PFSK-1 (cell line): ENCODE measurements around the gene HSD3B1. TPM values are rescaled to one million over a fixed set of nuclear protein-coding genes. Genes with fewer than 3 reads are reported as not detected.

Experiments used
- FOXP2 ChIP-seq: optimal IDR thresholded peaks from 2 replicates; pipeline ENCODE3; 2011; ENCODE audit warnings: borderline replicate concordance, control low read depth, inconsistent platforms; ENCODE audit not compliant: insufficient read depth; ENCODE audit errors: extremely low read length, extremely low read depth
- POLR2AphosphoS5 ChIP-seq: IDR thresholded peaks from 2 replicates; pipeline ENCODE4 v1.6.1; 2012; ENCODE audit warnings: low read depth, mild to moderate bottlenecking, control low read depth, low read length, moderate library complexity
- REST ChIP-seq, 2 experiments: IDR thresholded peaks; 2 replicates each; pipeline versions ENCODE4 v1.6.1 to v1.8.0; 2011 to 2012; ENCODE audit warnings: low read depth in 2 of 2, low read length in 2 of 2, control low read depth in 1 of 2, inconsistent platforms in 1 of 2, mild to moderate bottlenecking in 1 of 2, moderate library complexity in 1 of 2; ENCODE audit not compliant: insufficient read depth in 1 of 2
- SIN3A ChIP-seq: IDR thresholded peaks from 2 replicates; pipeline ENCODE4 v1.6.1; 2012; ENCODE audit warnings: mild to moderate bottlenecking, low read length, moderate library complexity, borderline replicate concordance; ENCODE audit not compliant: insufficient read depth
- TAF1 ChIP-seq: IDR thresholded peaks from 2 replicates; pipeline ENCODE4 v1.6.1; 2012; ENCODE audit warnings: low read length, control low read depth, borderline replicate concordance; ENCODE audit not compliant: insufficient read depth
- polyA plus RNA-seq: library from polyadenylated mRNA; unstranded; fragments of >200 nt; gene quantifications from one replicate; pipeline ENCODE4 v1.2.1, GENCODE V29; 2012; ENCODE audit warnings: low read depth, missing spikeins; ENCODE audit not compliant: insufficient read length

HSD3B1 gene
- polyA plus RNA-seq = not detected

GRCh38 chr1:119506941-119507340, at the start of gene HSD3B1:
HSD3B1 (plus strand) TSS chr1:119507210; CDS start chr1:119507477, 267 bp downstream.
- no peak for TF ChIP-seq TAF1
- no peak for TF ChIP-seq POLR2AphosphoS5
- TF ChIP-seq REST (IDR thresholded peaks at IDR 0.05; ENCODE audit: insufficient read depth in 1 of 2, low read depth in 2 of 2, low read length in 2 of 2) = no peak
- TF ChIP-seq FOXP2 = no peak
- no peak for TF ChIP-seq SIN3A

- no peak for TF ChIP-seq FOXP2
- no peak for TF ChIP-seq TAF1
- TF ChIP-seq POLR2AphosphoS5 = no peak
- no peak for TF ChIP-seq SIN3A
- TF ChIP-seq REST (IDR thresholded peaks at IDR 0.05; ENCODE audit: insufficient read depth in 1 of 2, low read depth in 2 of 2, low read length in 2 of 2) = no peak
Observed at GRCh38 chr1:119462964-119463363, 44.0 kb upstream of the HSD3B1 start.

- TF ChIP-seq POLR2AphosphoS5 (no peak), REST (IDR thresholded peaks at IDR 0.05; ENCODE audit: insufficient read depth in 1 of 2, low read depth in 2 of 2, low read length in 2 of 2) (no peak), SIN3A (no peak), FOXP2 (no peak), TAF1 (no peak)
Observed at GRCh38 chr1:119463569-119463968, 43.4 kb upstream of the HSD3B1 start.

GRCh38 chr1:119466445-119466844, 40.6 kb upstream of the HSD3B1 start:
- no peak for TF ChIP-seq FOXP2
- TF ChIP-seq TAF1 = no peak

GRCh38 chr1:119467219-119467618, 39.8 kb upstream of the HSD3B1 start:
- TF ChIP-seq TAF1 (no peak), REST (IDR thresholded peaks at IDR 0.05; ENCODE audit: insufficient read depth in 1 of 2, low read depth in 2 of 2, low read length in 2 of 2) (no peak), POLR2AphosphoS5 (no peak), FOXP2 (no peak), SIN3A (no peak)
